MM.1S (cell line): ENCODE results near the gene ZCCHC2.

Experiments
- CTCF ChIP-seq: fragments of 300-600 bp; sonication (generic); IDR thresholded peaks from 2 replicates; pipeline ENCODE4 v1.5.1; 2016; ENCODE audit warnings: antibody characterized with exemption, low read length, mixed read lengths
- EZH2 ChIP-seq: fragments of 300-600 bp; sonication (generic); optimal IDR thresholded peaks from 2 replicates; pipeline ENCODE3; 2017; ENCODE audit warnings: low read depth, mild to moderate bottlenecking, antibody characterized with exemption, low read length, mixed read lengths
- EZH2phosphoT487 ChIP-seq: fragments of 300-600 bp; sonication (generic); IDR thresholded peaks from 2 replicates; pipeline ENCODE4 v1.6.1; 2018; ENCODE audit warnings: antibody characterized with exemption, low read length

DNA sequence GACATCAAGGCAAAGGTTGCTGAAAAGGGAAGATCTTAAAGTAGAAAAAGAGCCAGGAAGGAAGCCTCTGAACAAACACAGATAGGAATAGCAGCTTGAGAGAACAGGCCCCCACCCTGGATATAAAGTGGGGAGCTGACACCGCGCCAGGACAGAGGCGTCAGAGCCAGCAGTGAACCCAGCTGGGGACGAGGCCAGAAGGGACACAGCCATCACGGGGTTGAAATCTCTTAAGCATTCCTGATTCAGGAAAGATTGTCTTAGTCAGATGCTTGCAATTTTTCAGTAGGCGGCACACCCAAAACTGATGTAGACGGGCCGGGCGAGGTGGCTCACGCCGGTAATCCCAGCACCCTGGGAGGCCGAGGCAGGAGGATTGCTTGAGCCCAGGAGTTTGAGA, 98.7 kb downstream of the ZCCHC2 start:
- TF ChIP-seq CTCF (no peak), EZH2phosphoT487 (no peak), EZH2 (no peak)
